ENCODE results near the gene GHRH.

GRCh38 chr20:37274851-37275524 lies 13.4 kb upstream of the GHRH start:
- TF ChIP-seq CTCF (IDR thresholded peaks at IDR 0.05) (no peak), POLR2A (IDR thresholded peaks at IDR 0.05) (no peak)
